ENCODE results near the gene PPM1A.

The PPM1A gene

GRCh38 chr14:60220917-60221316 is 28.1 kb upstream of the PPM1A start:
- no peaks in the 10 kb centered on the region for H3K79me1 ChIP-seq (replicated peaks; ENCODE audit: low read length, poor library complexity, severe bottlenecking)
- H3K23ac ChIP-seq (ENCODE audit: low read length in 2 of 2) = no peak overlapping the region
- no peak overlapping the region for H3K9ac ChIP-seq (ENCODE audit: low read length)
- H2BK5ac ChIP-seq (ENCODE audit: low read depth, low read length, poor library complexity, severe bottlenecking) = no peak overlapping the region
- no peaks in the 10 kb centered on the region for H3K4me1 ChIP-seq (ENCODE audit: control insufficient read depth, insufficient read depth, low read depth, low read length)
- no peak overlapping the region for H3K14ac ChIP-seq (ENCODE audit: low read length in 2 of 2)
- no peak for DNase-seq
- H3K9me3 ChIP-seq (ENCODE audit: control insufficient read depth, low read length) = no peaks in the 10 kb centered on the region
- H3K4ac ChIP-seq (ENCODE audit: low read depth in 1 of 2, low read length in 2 of 2) = no peak overlapping the region
- H2BK12ac ChIP-seq (ENCODE audit: low read length in 2 of 2) = no peak overlapping the region
- no peaks in the 10 kb centered on the region for H3K36me3 ChIP-seq (ENCODE audit: control insufficient read depth in 1 of 2, insufficient read depth in 2 of 2, low read depth in 1 of 2, low read length in 2 of 2)
- no peak overlapping the region for H2AK5ac ChIP-seq (ENCODE audit: low read length, severe bottlenecking)
- no peak overlapping the region for H3K4me3 ChIP-seq (ENCODE audit: insufficient read depth in 1 of 2, low read depth in 1 of 2, low read length in 2 of 2)
- H4K91ac ChIP-seq (ENCODE audit: low read length) = no peak overlapping the region
- H3K27ac ChIP-seq (ENCODE audit: low read length, poor library complexity, severe bottlenecking) = no peak overlapping the region
- no peak overlapping the region for H2BK15ac ChIP-seq (ENCODE audit: low read depth, poor library complexity, severe bottlenecking)
- no peak overlapping the region for H2BK120ac ChIP-seq (ENCODE audit: low read depth, low read length)
- peaks cover 0 to 3% of the 10 kb centered on the region in 2 experiments for H3K27me3 ChIP-seq (ENCODE audit: control insufficient read depth in 1 of 2, insufficient read depth in 1 of 2, low read length in 2 of 2)
- no peak overlapping the region for H3K4me2 ChIP-seq (ENCODE audit: low read length, poor library complexity, severe bottlenecking)
- no peak overlapping the region for H3K18ac ChIP-seq (ENCODE audit: low read depth in 1 of 2, low read length in 2 of 2)
- WGBS = 89% methylated on average over 10 of the region's 10 CpGs
- no peak overlapping the region for H4K8ac ChIP-seq (ENCODE audit: low read length)
- H2AFZ ChIP-seq (ENCODE audit: low read depth, low read length) = no peak overlapping the region

- H3K9me3 ChIP-seq (ENCODE audit: control insufficient read depth, low read length) = no peaks in the 10 kb centered on the region
- no peaks in the 10 kb centered on the region for H3K79me1 ChIP-seq (replicated peaks; ENCODE audit: low read length, poor library complexity, severe bottlenecking)
- no peak overlapping the region for H4K8ac ChIP-seq (ENCODE audit: low read length)
- H2BK120ac ChIP-seq (ENCODE audit: low read depth, low read length) = no peak overlapping the region
- no peak overlapping the region for H4K91ac ChIP-seq (ENCODE audit: low read length)
- H3K27ac ChIP-seq (ENCODE audit: low read length, poor library complexity, severe bottlenecking) = no peak overlapping the region
- no peak overlapping the region for H2AK5ac ChIP-seq (ENCODE audit: low read length, severe bottlenecking)
- no peak overlapping the region for H2BK5ac ChIP-seq (ENCODE audit: low read depth, low read length, poor library complexity, severe bottlenecking)
- no peak overlapping the region for H2BK12ac ChIP-seq (ENCODE audit: low read length in 2 of 2)
- H3K4me2 ChIP-seq (ENCODE audit: low read length, poor library complexity, severe bottlenecking) = no peak overlapping the region
- H3K9ac ChIP-seq (ENCODE audit: low read length) = no peak overlapping the region
- no peak overlapping the region for H3K4me3 ChIP-seq (ENCODE audit: insufficient read depth in 1 of 2, low read depth in 1 of 2, low read length in 2 of 2)
- no peak for DNase-seq
- no peak overlapping the region for H3K4ac ChIP-seq (ENCODE audit: low read depth in 1 of 2, low read length in 2 of 2)
- peaks cover 0 to 3% of the 10 kb centered on the region in 2 experiments for H3K27me3 ChIP-seq (ENCODE audit: control insufficient read depth in 1 of 2, insufficient read depth in 1 of 2, low read length in 2 of 2)
- no peaks in the 10 kb centered on the region for H3K4me1 ChIP-seq (ENCODE audit: control insufficient read depth, insufficient read depth, low read depth, low read length)
- no peak overlapping the region for H2AFZ ChIP-seq (ENCODE audit: low read depth, low read length)
- no peak overlapping the region for H3K23ac ChIP-seq (ENCODE audit: low read length in 2 of 2)
- H2BK15ac ChIP-seq (ENCODE audit: low read depth, poor library complexity, severe bottlenecking) = no peak overlapping the region
- no peak overlapping the region for H3K18ac ChIP-seq (ENCODE audit: low read depth in 1 of 2, low read length in 2 of 2)
- no peaks in the 10 kb centered on the region for H3K36me3 ChIP-seq (ENCODE audit: control insufficient read depth in 1 of 2, insufficient read depth in 2 of 2, low read depth in 1 of 2, low read length in 2 of 2)
- H3K14ac ChIP-seq (ENCODE audit: low read length in 2 of 2) = no peak overlapping the region
Observed at GRCh38 chr14:60221457-60221856, 27.6 kb upstream of the PPM1A start.

GRCh38 chr14:60222820-60223219 is 26.2 kb upstream of the PPM1A start:
- no peak overlapping the region for H2BK15ac ChIP-seq (ENCODE audit: low read depth, poor library complexity, severe bottlenecking)
- H2AK5ac ChIP-seq (ENCODE audit: low read length, severe bottlenecking) = no peak overlapping the region
- H3K14ac ChIP-seq (ENCODE audit: low read length in 2 of 2) = no peak overlapping the region
- H2BK5ac ChIP-seq (ENCODE audit: low read depth, low read length, poor library complexity, severe bottlenecking) = no peak overlapping the region
- H3K18ac ChIP-seq (ENCODE audit: low read depth in 1 of 2, low read length in 2 of 2) = no peak overlapping the region
- H2AFZ ChIP-seq (ENCODE audit: low read depth, low read length) = no peak overlapping the region
- 70% methylated on average over 4 of the region's 4 CpGs for WGBS
- peaks cover 0 to 3% of the 10 kb centered on the region in 2 experiments for H3K27me3 ChIP-seq (ENCODE audit: control insufficient read depth in 1 of 2, insufficient read depth in 1 of 2, low read length in 2 of 2)
- no peaks in the 10 kb centered on the region for H3K9me3 ChIP-seq (ENCODE audit: control insufficient read depth, low read length)
- no peak overlapping the region for H3K4ac ChIP-seq (ENCODE audit: low read depth in 1 of 2, low read length in 2 of 2)
- no peak for DNase-seq
- no peak overlapping the region for H3K4me3 ChIP-seq (ENCODE audit: insufficient read depth in 1 of 2, low read depth in 1 of 2, low read length in 2 of 2)
- no peaks in the 10 kb centered on the region for H3K36me3 ChIP-seq (ENCODE audit: control insufficient read depth in 1 of 2, insufficient read depth in 2 of 2, low read depth in 1 of 2, low read length in 2 of 2)
- no peak overlapping the region for H3K9ac ChIP-seq (ENCODE audit: low read length)
- H4K91ac ChIP-seq (ENCODE audit: low read length) = no peak overlapping the region
- no peak overlapping the region for H2BK12ac ChIP-seq (ENCODE audit: low read length in 2 of 2)
- no peak overlapping the region for H4K8ac ChIP-seq (ENCODE audit: low read length)
- H3K4me1 ChIP-seq (ENCODE audit: control insufficient read depth, insufficient read depth, low read depth, low read length) = no peaks in the 10 kb centered on the region
- no peak overlapping the region for H3K23ac ChIP-seq (ENCODE audit: low read length in 2 of 2)
- H3K4me2 ChIP-seq (ENCODE audit: low read length, poor library complexity, severe bottlenecking) = no peak overlapping the region
- no peak overlapping the region for H2BK120ac ChIP-seq (ENCODE audit: low read depth, low read length)
- H3K27ac ChIP-seq (ENCODE audit: low read length, poor library complexity, severe bottlenecking) = no peak overlapping the region
- no peaks in the 10 kb centered on the region for H3K79me1 ChIP-seq (replicated peaks; ENCODE audit: low read length, poor library complexity, severe bottlenecking)

- H3K4ac ChIP-seq (ENCODE audit: low read depth in 1 of 2, low read length in 2 of 2) = no peak overlapping the region
Observed at GRCh38 chr14:60225265-60225664, 23.8 kb upstream of the PPM1A start.

More at GRCh38 chr14:60225265-60225664, 23.8 kb upstream of the PPM1A start:
- Histone ChIP-seq H3K18ac (ENCODE audit: low read depth in 1 of 2, low read length in 2 of 2) (no peak overlapping the region), H3K4me1 (ENCODE audit: control insufficient read depth, insufficient read depth, low read depth, low read length) (no peaks in the 10 kb centered on the region), H3K9ac (ENCODE audit: low read length) (no peak overlapping the region), H2AK5ac (ENCODE audit: low read length, severe bottlenecking) (no peak overlapping the region), H2BK15ac (ENCODE audit: low read depth, poor library complexity, severe bottlenecking) (no peak overlapping the region), H4K91ac (ENCODE audit: low read length) (no peak overlapping the region), H3K23ac (ENCODE audit: low read length in 2 of 2) (no peak overlapping the region), H2BK5ac (ENCODE audit: low read depth, low read length, poor library complexity, severe bottlenecking) (no peak overlapping the region), H4K8ac (ENCODE audit: low read length) (no peak overlapping the region), H2AFZ (ENCODE audit: low read depth, low read length) (no peak overlapping the region), H3K27me3 (ENCODE audit: control insufficient read depth in 1 of 2, insufficient read depth in 1 of 2, low read length in 2 of 2) (no peaks in the 10 kb centered on the region), H3K27ac (ENCODE audit: low read length, poor library complexity, severe bottlenecking) (no peak overlapping the region), H2BK12ac (ENCODE audit: low read length in 2 of 2) (no peak overlapping the region), H3K9me3 (ENCODE audit: control insufficient read depth, low read length) (no peaks in the 10 kb centered on the region), H3K79me1 (replicated peaks; ENCODE audit: low read length, poor library complexity, severe bottlenecking) (no peaks in the 10 kb centered on the region), H3K4me2 (ENCODE audit: low read length, poor library complexity, severe bottlenecking) (no peak overlapping the region), H3K36me3 (ENCODE audit: control insufficient read depth in 1 of 2, insufficient read depth in 2 of 2, low read depth in 1 of 2, low read length in 2 of 2) (no peaks in the 10 kb centered on the region), H3K4me3 (ENCODE audit: insufficient read depth in 1 of 2, low read depth in 1 of 2, low read length in 2 of 2) (no peak overlapping the region), H3K14ac (ENCODE audit: low read length in 2 of 2) (no peak overlapping the region), H2BK120ac (ENCODE audit: low read depth, low read length) (no peak overlapping the region)
- no peak for DNase-seq
- whole genome bisulfite sequencing = 81% methylated on average over 3 of the region's 3 CpGs

Data from mesenchymal stem cell (in vitro differentiated cells and primary cell).